22Rv1 (cell line): Measurements from ENCODE around the gene KRTAP12-3.

Source experiments
- CTCF ChIP-seq: fragments of 450-650 bp; IDR thresholded peaks from 2 replicates; pipeline ENCODE4 v1.5.1; 2017; ENCODE audit warnings: mild to moderate bottlenecking
- ZFX ChIP-seq: fragments of 450-650 bp; IDR thresholded peaks from 2 replicates; pipeline ENCODE4 v1.6.1; 2017; ENCODE audit warnings: antibody characterized with exemption, borderline replicate concordance

GRCh38 chr21:44614961-44615391, 42.8 kb upstream of the KRTAP12-3 start:
- TF ChIP-seq CTCF = no peak
- TF ChIP-seq ZFX = no peak
